Right cardiac atrium (tissue), 5 donors: ENCODE results near the gene GMPPB. TPM values are rescaled to one million over a fixed set of nuclear protein-coding genes. Genes with fewer than 3 reads are reported as not detected.
A peak's percentile ranks its signal among the peaks of the same experiment; 100 is the strongest.
"Not testable (repeated sequence)": the region's sequence is repeated elsewhere in the genome, so short reads cannot be mapped to it uniquely, and the experiment has no call there.

ENCODE experiments used
- ATAC-seq, 2 donors: fragments of 200-7000 bp; cut with Tn5 transposase; one replicate each; pipeline versions ENCODE4 v1.8.0 to v1.9.1; 2020; ENCODE audit warnings: moderate library complexity in 2 of 2, mild to moderate bottlenecking in 1 of 2
- DNase-seq, 3 donors: peaks; one replicate each; pipeline ENCODE4 v3.0.0-alpha.2; 2020
- H3K27ac ChIP-seq: one replicate; pipeline ENCODE4 v1.5.1; 2013; ENCODE audit warnings: mild to moderate bottlenecking, low read length, control low read depth, moderate library complexity
- H3K27me3 ChIP-seq: one replicate; pipeline ENCODE4 v1.6.1; 2013; ENCODE audit not compliant: control insufficient read depth, insufficient read depth
- H3K4me1 ChIP-seq: one replicate; pipeline ENCODE4 v1.6.1; 2013; ENCODE audit warnings: low read length; ENCODE audit not compliant: control insufficient read depth, insufficient read depth
- H3K4me3 ChIP-seq: one replicate; pipeline ENCODE4 v1.5.1; 2013; ENCODE audit warnings: low read length, control low read depth
- H3K9me3 ChIP-seq: one replicate; pipeline ENCODE4 v1.6.1; 2013; ENCODE audit warnings: low read length; ENCODE audit not compliant: control insufficient read depth
- WGBS: extraction: QIAGEN DNeasy Blood & Tissue Kit; methylation state at CpG from one replicate; pipeline ENCODE4 v1.1.7; 2013; 5-methylcytosine and 5-hydroxymethylcytosine counted together
- intact Hi-C, 4 donors: fragments of 100-400 bp; cut with DNase I; formaldehyde crosslinking; loops; one replicate each; pipeline versions ENCODE4 v1.11.0 to v1.14.0; 2022 to 2023
- polyA plus RNA-seq: library from polyadenylated mRNA; stranded (reverse); fragments of 200-250 nt; gene quantifications from one replicate; pipeline ENCODE4 v1.2.3, GENCODE V29; 2013
- total RNA-seq, 4 donors: library from RNA; stranded (reverse); fragmentation: NEBNext Ultra II Directional; extraction: Animal tissue kit (Norgen Biotek cat#: 25700); gene quantifications; one replicate each; pipeline ENCODE4 v1.2.1, GENCODE V29; 2021
- donor health status: healthy with polysubstance abuse.
- donor health status: DM: no; HTN: yes; CAD: no.
- donor health status: DM: no; HTN: no; CAD: no.
- donor health status: DM: no; HTN: yes; CAD: no; lungs with severe emphysema.
- donor health status: DM: yes; HTN: yes; CAD: no.

GMPPB gene
- total and polyA plus RNA-seq, 5 donors: 12.6 to 34.7 (median 18.0) TPM

- peak in 1 of 3 donors; percentile 51 for DNase-seq
- 83% methylated on average over 21 of the region's 21 CpGs for WGBS
- H3K4me1 ChIP-seq: no peaks in the 10 kb centered on the region
- no peak overlapping the region for H3K27ac ChIP-seq
- no peak for ATAC-seq
- no peaks in the 10 kb centered on the region for H3K27me3 ChIP-seq
- intact Hi-C loops: no loop called here
- no peak overlapping the region for H3K4me3 ChIP-seq
- no peaks in the 10 kb centered on the region for H3K9me3 ChIP-seq
Observed at GRCh38 chr3:49701388-49702077, 22.2 kb downstream of the GMPPB start.

- ATAC-seq: no peak
- H3K4me1 ChIP-seq: no peaks in the 10 kb centered on the region
- no peak overlapping the region for H3K27ac ChIP-seq
- 78% methylated on average over 13 of the region's 13 CpGs for WGBS
- peak in 1 of 3 donors; percentile 33 for DNase-seq
- no peak overlapping the region for H3K4me3 ChIP-seq
- no peaks in the 10 kb centered on the region for H3K27me3 ChIP-seq
- intact Hi-C loops: no loop called here
- H3K9me3 ChIP-seq: no peaks in the 10 kb centered on the region
Observed at GRCh38 chr3:49700453-49701128, 23.2 kb downstream of the GMPPB start.

- intact Hi-C loops: no loop called here
Observed at GRCh38 chr3:49700014-49700413, 23.7 kb downstream of the GMPPB start.

DNA sequence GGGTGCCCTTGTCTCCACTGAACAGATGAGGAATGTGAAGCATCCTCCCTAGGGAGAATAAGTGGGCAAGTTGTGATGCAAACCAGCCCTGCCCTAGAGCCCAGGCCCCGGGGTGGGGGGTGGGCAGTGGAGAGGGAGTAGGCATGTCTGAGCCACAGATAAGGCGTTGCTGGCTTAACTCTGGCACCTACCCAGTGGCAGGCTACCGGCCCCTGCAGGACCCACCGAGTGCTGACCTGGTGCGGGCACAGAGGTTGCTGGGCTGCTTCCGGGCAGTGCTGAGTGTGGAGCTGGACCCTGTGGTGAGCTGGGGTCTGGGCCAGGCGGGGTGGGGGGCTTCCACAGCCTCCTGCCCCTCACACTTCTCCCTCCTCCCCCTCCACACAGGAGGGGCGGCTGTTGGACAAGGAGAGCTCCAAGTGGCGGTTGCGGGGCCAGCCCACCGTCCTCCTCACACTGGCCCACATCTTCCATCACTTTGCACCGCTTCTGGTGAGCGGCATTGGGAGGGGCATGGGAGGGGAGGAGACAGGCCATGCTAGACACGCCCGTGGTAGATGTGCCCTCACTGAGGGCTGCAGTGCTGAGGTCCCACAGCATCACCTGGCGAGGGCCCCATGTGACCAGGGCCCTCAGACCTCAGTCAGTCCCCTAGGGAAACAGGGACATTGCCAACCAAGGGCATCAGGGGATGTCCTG lies 24.3 kb downstream of the GMPPB start:
- DNase-seq (no peak), ATAC-seq (no peak)
- intact Hi-C loops: no loop called here
- H3K27ac ChIP-seq: no peak overlapping the region
- no peaks in the 10 kb centered on the region for H3K27me3 ChIP-seq
- no peak overlapping the region for H3K4me3 ChIP-seq
- WGBS: 68% methylated on average over 16 of the region's 16 CpGs
- no peaks in the 10 kb centered on the region for H3K4me1 ChIP-seq
- H3K9me3 ChIP-seq: no peaks in the 10 kb centered on the region

More at GRCh38 chr3:49700014-49700413, 23.7 kb downstream of the GMPPB start:
- 76% methylated on average over 8 of the region's 8 CpGs for WGBS
- no peak for ATAC-seq
- no peaks in the 10 kb centered on the region for H3K9me3 ChIP-seq
- no peak overlapping the region for H3K4me3 ChIP-seq
- DNase-seq: no peak
- H3K27ac ChIP-seq: no peak overlapping the region
- H3K4me1 ChIP-seq: no peaks in the 10 kb centered on the region
- H3K27me3 ChIP-seq: no peaks in the 10 kb centered on the region

- H3K27me3 ChIP-seq, H3K4me3 ChIP-seq, H3K4me1 ChIP-seq, H3K9me3 ChIP-seq, H3K27ac ChIP-seq, intact Hi-C loops: not testable (repeated sequence)
- DNase-seq (peak in 1 of 3 donors; percentile 5), ATAC-seq (peak; percentile 5 to 31)
- 73% methylated on average over 4 of the region's 4 CpGs for WGBS
Observed at GRCh38 chr3:49695350-49696015, 28.3 kb downstream of the GMPPB start.

DNA sequence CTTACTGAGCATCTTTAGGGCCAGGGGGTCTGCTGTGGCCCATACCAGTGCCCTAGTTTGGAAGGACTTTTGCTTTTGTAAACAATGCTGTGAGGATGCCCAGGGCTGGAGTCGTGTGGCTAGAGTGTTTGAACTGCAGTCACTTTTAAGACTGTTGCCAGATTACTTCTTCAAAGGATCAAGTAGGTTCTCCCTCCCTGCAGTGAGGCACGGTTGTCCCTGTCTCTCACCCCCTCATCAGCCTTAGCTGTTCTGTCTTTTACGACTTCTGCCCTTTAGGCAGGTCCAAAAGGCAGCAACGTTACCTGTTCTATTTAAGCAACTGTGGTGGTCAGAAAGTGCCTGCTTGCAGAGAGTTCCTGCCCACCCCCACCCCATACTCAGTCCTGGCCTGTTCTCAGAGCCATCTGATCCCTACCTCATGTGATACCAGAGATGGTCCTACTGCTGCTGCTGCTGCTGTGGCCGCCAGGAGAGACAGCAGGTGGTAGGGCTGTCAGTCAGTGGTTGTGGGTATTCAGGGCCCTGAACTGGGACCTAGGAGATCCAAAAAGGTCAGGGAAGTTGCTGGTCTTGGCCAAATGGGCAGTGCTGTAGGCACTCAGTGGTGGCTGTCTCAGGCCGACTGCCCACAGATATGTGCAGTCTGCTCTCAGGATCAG lies 29.2 kb downstream of the GMPPB start:
- intact Hi-C loops, H3K9me3 ChIP-seq, ATAC-seq, H3K27me3 ChIP-seq, H3K4me1 ChIP-seq, H3K4me3 ChIP-seq, H3K27ac ChIP-seq: not testable (repeated sequence)
- DNase-seq: peak in 2 of 3 donors; percentile 3 to 14
- WGBS: 64% methylated on average over 6 of the region's 6 CpGs

GRCh38 chr3:49691481-49691880 lies 32.3 kb downstream of the GMPPB start:
- WGBS: 81% methylated on average over 3 of the region's 3 CpGs
- intact Hi-C loops, H3K27ac ChIP-seq, H3K27me3 ChIP-seq, ATAC-seq, H3K4me3 ChIP-seq, H3K9me3 ChIP-seq, H3K4me1 ChIP-seq: not testable (repeated sequence)
- peak in 1 of 3 donors; percentile 9 for DNase-seq

DNA sequence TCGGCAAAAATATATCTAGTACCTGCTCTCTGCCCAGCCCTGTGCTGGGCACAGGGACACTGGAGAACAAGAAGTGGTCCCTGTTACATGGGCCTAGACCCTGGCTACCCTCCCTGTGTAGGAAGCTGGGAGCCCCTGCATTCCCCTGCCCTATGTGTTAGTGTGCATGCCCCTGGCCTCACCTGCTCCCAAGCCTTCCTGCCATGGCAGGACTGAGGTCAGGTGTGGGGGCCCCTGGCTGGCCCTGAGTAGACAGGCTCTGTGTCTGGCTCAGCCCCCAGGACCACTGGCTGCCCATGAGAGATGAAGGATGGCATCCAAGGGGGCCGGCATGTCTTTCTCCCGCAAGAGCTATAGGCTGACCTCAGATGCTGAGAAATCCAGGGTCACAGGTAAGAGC lies 32.9 kb downstream of the GMPPB start:
- H3K27ac ChIP-seq, DNase-seq, H3K27me3 ChIP-seq, intact Hi-C loops, H3K4me3 ChIP-seq, ATAC-seq, H3K4me1 ChIP-seq, H3K9me3 ChIP-seq: not testable (repeated sequence)
- WGBS: 90% methylated on average over 3 of the region's 3 CpGs

GRCh38 chr3:49689908-49690624 lies 33.7 kb downstream of the GMPPB start:
- Histone ChIP-seq H3K27ac (peak overlapping the region; percentile 75), H3K4me3 (peak overlapping the region; percentile 90)
- ATAC-seq, intact Hi-C loops, H3K27me3 ChIP-seq, H3K9me3 ChIP-seq, DNase-seq, H3K4me1 ChIP-seq: not testable (repeated sequence)
- whole genome bisulfite sequencing: 8% methylated on average over 16 of the region's 16 CpGs
